Ishikawa (cell line): ENCODE measurements around the gene VRK3.

ENCODE experiments used
- CEBPB ChIP-seq: IDR thresholded peaks from 2 replicates; pipeline ENCODE4 v1.6.1; 2012
- CREB1 ChIP-seq: IDR thresholded peaks from 2 replicates; pipeline ENCODE4 v1.6.1; 2012; ENCODE audit warnings: low read depth
- EP300 ChIP-seq: IDR thresholded peaks from 2 replicates; pipeline ENCODE4 v1.6.1; 2012; ENCODE audit warnings: borderline replicate concordance
- FOXM1 ChIP-seq: IDR thresholded peaks from 2 replicates; pipeline ENCODE4 v1.6.1; 2012; ENCODE audit warnings: low read depth, borderline replicate concordance
- RAD21 ChIP-seq: IDR thresholded peaks from 2 replicates; pipeline ENCODE4 v1.6.1; 2012; ENCODE audit warnings: low read depth
- TAF1 ChIP-seq: IDR thresholded peaks from 2 replicates; pipeline ENCODE4 v1.6.1; 2012; ENCODE audit warnings: low read depth, mild to moderate bottlenecking
- TCF12 ChIP-seq: IDR thresholded peaks from 2 replicates; pipeline ENCODE4 v1.6.1; 2012; ENCODE audit warnings: low read depth
- YY1 ChIP-seq: IDR thresholded peaks from 2 replicates; pipeline ENCODE4 v1.6.1; 2012; ENCODE audit warnings: low read depth
- TF ChIP-seq, protein P1 (sequence below): IDR thresholded peaks from 2 replicates; pipeline ENCODE4 v1.6.1; 2012
- TF ChIP-seq, protein P2 (sequence below): IDR thresholded peaks from 2 replicates; pipeline ENCODE4 v1.6.1; 2012; ENCODE audit warnings: low read depth, mild to moderate bottlenecking
- TF ChIP-seq, protein P3 (sequence below): IDR thresholded peaks from 2 replicates; pipeline ENCODE4 v1.6.1; 2012

DNA sequence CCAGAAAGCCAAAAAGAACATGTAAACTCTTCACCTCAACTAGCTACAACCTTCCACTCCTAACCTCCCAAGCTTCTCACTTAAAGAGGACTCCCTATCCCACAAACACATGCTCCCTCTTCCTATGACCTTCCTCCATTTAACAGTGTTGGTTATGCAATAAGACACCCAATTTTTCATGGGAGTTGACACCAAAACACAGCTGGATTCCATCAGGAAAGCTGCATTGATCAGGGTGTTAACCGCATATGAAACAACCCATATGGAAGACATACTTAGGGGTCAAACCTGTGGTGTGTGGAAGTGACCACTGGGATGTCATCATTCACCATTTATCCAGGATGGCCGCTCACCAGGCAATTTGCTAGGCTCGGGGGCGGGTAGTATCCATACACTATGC, 22.5 kb upstream of the VRK3 start:
- TF ChIP-seq FOXM1 (no peak), TAF1 (no peak), EP300 (no peak), TCF12 (no peak), CEBPB (no peak), RAD21 (no peak), CREB1 (no peak), YY1 (no peak)
- TF ChIP-seq, protein P1, sequence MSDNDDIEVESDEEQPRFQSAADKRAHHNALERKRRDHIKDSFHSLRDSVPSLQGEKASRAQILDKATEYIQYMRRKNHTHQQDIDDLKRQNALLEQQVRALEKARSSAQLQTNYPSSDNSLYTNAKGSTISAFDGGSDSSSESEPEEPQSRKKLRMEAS: no peak
- TF ChIP-seq, protein P2, sequence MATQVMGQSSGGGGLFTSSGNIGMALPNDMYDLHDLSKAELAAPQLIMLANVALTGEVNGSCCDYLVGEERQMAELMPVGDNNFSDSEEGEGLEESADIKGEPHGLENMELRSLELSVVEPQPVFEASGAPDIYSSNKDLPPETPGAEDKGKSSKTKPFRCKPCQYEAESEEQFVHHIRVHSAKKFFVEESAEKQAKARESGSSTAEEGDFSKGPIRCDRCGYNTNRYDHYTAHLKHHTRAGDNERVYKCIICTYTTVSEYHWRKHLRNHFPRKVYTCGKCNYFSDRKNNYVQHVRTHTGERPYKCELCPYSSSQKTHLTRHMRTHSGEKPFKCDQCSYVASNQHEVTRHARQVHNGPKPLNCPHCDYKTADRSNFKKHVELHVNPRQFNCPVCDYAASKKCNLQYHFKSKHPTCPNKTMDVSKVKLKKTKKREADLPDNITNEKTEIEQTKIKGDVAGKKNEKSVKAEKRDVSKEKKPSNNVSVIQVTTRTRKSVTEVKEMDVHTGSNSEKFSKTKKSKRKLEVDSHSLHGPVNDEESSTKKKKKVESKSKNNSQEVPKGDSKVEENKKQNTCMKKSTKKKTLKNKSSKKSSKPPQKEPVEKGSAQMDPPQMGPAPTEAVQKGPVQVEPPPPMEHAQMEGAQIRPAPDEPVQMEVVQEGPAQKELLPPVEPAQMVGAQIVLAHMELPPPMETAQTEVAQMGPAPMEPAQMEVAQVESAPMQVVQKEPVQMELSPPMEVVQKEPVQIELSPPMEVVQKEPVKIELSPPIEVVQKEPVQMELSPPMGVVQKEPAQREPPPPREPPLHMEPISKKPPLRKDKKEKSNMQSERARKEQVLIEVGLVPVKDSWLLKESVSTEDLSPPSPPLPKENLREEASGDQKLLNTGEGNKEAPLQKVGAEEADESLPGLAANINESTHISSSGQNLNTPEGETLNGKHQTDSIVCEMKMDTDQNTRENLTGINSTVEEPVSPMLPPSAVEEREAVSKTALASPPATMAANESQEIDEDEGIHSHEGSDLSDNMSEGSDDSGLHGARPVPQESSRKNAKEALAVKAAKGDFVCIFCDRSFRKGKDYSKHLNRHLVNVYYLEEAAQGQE: no peak
- TF ChIP-seq, protein P3, sequence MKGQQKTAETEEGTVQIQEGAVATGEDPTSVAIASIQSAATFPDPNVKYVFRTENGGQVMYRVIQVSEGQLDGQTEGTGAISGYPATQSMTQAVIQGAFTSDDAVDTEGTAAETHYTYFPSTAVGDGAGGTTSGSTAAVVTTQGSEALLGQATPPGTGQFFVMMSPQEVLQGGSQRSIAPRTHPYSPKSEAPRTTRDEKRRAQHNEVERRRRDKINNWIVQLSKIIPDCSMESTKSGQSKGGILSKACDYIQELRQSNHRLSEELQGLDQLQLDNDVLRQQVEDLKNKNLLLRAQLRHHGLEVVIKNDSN: no peak
